Measurements from ENCODE around the gene PLEKHG3.

Gene PLEKHG3

DNA sequence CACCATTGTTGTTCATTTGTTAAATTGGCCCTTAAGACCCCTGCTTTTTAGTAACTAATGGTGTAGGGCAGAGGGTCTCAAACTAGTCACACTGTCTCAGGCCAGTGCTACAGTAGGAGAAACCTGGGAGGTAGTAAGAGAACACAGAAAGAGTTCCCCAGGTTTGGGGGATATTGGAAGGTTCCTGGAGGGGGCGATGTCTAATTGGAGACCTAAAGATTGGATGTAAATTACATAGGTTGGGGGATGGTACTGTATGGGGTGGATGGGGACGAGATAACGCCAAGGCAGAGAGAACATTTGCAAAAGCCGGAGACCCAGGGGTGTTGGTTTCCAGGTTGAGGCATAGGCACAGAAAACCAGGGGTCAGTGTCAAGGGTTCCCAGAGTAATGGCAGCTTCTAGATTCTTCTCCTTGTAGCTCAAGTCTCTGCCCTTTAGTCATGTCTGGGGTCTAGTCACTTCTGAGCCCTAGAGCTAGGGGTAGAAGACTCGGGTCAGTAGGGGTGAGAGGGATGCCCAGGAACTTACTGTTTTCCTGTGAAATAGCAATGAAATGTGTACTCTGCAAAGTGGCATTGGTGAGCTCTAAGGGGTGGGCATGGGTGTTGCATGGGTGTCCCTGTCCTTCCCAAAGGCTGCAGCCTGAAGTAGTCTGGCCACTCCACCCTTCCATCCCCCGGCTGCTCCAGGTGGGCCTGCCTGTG is 21.8 kb downstream of the PLEKHG3 start:
- H3K27ac ChIP-seq = peak overlapping the region; percentile 94
- ChIA-PET POLR2A (ENCODE audit: low non-redundant PET) (interaction anchor here (1.4 kb wide), 1 partner anchor 17 kb away, joined by 4 read pairs; no protein-coding TSS in a partner anchor), CTCF (interaction anchor here (0.8 to 1.2 kb wide), 2 partner anchors 33 to 48 kb away, joined by 3 to 4 read pairs; no protein-coding TSS in a partner anchor)
- no peak for DNase-seq (ENCODE audit: low spot score)
- TF ChIP-seq, protein P1, sequence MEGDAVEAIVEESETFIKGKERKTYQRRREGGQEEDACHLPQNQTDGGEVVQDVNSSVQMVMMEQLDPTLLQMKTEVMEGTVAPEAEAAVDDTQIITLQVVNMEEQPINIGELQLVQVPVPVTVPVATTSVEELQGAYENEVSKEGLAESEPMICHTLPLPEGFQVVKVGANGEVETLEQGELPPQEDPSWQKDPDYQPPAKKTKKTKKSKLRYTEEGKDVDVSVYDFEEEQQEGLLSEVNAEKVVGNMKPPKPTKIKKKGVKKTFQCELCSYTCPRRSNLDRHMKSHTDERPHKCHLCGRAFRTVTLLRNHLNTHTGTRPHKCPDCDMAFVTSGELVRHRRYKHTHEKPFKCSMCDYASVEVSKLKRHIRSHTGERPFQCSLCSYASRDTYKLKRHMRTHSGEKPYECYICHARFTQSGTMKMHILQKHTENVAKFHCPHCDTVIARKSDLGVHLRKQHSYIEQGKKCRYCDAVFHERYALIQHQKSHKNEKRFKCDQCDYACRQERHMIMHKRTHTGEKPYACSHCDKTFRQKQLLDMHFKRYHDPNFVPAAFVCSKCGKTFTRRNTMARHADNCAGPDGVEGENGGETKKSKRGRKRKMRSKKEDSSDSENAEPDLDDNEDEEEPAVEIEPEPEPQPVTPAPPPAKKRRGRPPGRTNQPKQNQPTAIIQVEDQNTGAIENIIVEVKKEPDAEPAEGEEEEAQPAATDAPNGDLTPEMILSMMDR (conservative IDR thresholded peaks at IDR 0.05; ENCODE audit: low read depth) = no peak

DNA sequence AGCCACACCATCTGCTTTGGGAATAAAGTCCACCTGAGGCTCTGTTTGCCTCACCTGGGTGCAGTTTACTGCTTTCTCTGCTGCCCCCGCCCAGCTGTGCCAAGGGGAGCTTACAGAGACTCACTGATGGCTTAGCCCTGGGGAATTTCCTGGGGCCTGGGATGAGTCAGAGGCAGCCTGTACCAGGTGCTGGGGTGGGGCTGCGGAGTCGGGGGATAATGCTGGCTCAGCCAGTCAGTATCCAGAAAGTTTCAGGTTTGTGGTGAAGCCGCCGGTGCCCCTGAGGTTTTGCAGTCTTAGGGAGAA is 22.3 kb downstream of the PLEKHG3 start:
- ChIA-PET POLR2A (ENCODE audit: low non-redundant PET) (interaction anchor here (1.4 kb wide), 1 partner anchor 18 kb away, joined by 4 read pairs; no protein-coding TSS in a partner anchor), CTCF (interaction anchor here (0.8 to 1.2 kb wide), 2 partner anchors 32 to 49 kb away, joined by 3 to 4 read pairs; no protein-coding TSS in a partner anchor)
- peak overlapping the region; percentile 94 for H3K27ac ChIP-seq
- peak; percentile 95 for DNase-seq (ENCODE audit: low spot score)
- TF ChIP-seq, protein P1 (conservative IDR thresholded peaks at IDR 0.05; ENCODE audit: low read depth) = no peak

DNA sequence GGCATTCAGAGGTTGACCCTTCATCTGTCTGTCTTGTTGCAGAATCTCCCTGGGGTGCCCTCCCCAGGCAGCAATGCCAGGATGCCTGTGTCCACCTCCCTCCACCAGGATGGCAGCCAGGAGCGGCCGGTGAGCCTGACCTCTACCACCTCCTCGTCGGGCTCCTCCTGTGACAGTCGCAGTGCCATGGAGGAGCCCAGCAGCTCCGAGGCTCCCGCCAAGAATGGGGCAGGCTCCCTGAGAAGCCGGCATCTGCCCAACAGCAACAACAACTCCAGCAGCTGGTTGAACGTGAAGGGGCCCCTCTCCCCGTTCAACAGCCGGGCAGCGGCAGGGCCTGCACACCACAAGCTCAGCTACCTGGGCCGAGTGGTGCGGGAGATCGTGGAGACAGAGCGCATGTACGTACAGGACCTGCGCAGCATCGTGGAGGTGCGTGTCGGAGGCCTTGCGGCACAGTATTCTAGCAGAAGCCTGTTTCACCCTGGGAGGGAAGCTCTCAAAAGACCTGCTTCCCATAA is 23.4 kb downstream of the PLEKHG3 start:
- ChIA-PET CTCF (interaction anchor here (0.7 to 1.2 kb wide), 2 partner anchors 48 to 50 kb away, joined by 3 read pairs; no protein-coding TSS in a partner anchor), POLR2A (ENCODE audit: low non-redundant PET) (interaction anchor here (0.6 to 1.4 kb wide), 2 partner anchors 19 to 57 kb away, joined by 3 to 4 read pairs; no protein-coding TSS in a partner anchor)
- DNase-seq (ENCODE audit: low spot score) = no peak
- H3K27ac ChIP-seq = peak overlapping the region; percentile 94
- TF ChIP-seq, protein P1 (conservative IDR thresholded peaks at IDR 0.05; ENCODE audit: low read depth) = no peak

DNA sequence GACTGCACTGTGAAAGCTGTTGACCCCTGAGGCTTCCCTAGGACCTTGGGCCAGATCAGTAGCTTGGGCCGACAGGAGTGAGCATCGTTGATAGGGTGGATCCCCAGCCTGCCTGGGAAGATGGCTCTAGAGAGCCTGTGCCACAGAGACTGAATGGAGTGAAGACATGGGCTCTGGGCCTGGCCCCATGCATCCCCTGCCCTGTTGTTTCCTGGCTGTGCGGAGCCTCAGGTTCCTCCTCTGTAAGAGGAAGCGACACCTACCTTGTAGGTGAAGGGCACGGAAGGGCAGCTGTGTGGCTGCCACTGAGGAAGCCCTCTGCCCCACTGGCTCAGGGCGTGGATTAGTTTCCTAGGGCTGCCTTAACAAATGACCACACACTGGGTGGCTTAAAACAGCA is 23.9 kb downstream of the PLEKHG3 start:
- no peak for DNase-seq (ENCODE audit: low spot score)
- ChIA-PET POLR2A (ENCODE audit: low non-redundant PET) (no interaction called here), CTCF (interaction anchor here (0.6 to 0.7 kb wide), 2 partner anchors 48 to 184 kb away, joined by 3 to 5 read pairs; no protein-coding TSS in a partner anchor)
- TF ChIP-seq, protein P1 (conservative IDR thresholded peaks at IDR 0.05; ENCODE audit: low read depth) = no peak
- peak overlapping the region; percentile 94 for H3K27ac ChIP-seq

DNA sequence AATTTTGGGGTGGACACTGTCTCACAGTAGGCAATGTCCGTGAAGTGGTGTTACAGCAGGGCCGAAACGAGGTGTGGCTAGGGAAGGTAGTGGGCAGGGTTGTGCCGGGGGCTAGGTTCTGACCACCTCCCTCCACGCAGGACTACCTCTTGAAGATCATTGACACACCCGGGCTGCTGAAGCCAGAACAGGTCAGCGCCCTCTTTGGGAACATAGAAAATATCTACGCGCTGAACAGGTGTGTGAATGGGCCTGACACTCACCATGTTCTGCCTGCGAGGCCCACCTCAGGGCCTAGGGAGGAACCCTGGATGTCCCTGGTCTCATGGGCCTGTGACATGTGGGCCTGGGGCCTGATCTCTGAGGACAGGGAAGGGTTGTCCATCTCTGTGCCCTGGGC is 24.6 kb downstream of the PLEKHG3 start:
- ChIA-PET POLR2A (ENCODE audit: low non-redundant PET) (no interaction called here), CTCF (interaction anchor here (0.6 kb wide), 1 partner anchor 184 kb away, joined by 5 read pairs; no protein-coding TSS in a partner anchor)
- peak overlapping the region; percentile 94 for H3K27ac ChIP-seq
- TF ChIP-seq, protein P1 (conservative IDR thresholded peaks at IDR 0.05; ENCODE audit: low read depth) = no peak
- no peak for DNase-seq (ENCODE audit: low spot score)

DNA sequence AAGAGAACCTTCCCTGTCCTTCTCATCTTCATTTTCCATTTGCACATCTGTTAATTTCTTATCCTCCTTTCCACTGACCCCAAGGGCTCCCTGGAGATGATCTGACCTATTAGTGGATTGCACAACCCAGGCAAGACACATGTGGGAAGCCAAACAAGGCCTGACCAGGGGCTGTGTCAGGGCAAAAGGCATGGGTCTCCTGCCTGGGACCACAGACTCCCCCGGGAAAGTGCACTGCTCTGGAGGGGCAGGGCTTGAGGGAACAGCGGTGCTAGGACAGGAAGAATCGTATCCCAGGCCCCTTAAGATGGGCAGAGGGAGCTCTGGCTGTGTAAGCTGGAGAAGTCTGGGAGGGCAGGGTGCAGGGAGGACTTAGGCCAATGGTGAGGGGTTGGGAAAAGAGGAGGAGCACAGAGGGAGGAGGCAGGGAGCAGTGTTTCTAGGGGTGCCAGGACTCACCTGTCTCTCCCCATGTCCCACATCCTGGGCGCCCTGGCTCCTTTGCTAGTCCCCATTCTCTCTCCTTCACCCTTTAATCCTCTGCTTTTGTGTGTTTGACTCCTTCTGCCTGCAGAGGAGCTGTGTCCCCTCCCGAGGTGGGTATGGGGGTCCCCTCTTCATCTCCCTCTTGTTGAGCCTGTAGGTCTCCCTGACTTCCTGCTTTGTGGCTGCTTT is 25.3 kb downstream of the PLEKHG3 start:
- CTCF ChIA-PET = no interaction called here
- POLR2A ChIA-PET (ENCODE audit: low non-redundant PET) = no interaction called here
- H3K27ac ChIP-seq = peak overlapping the region; percentile 94
- TF ChIP-seq, protein P1 (conservative IDR thresholded peaks at IDR 0.05; ENCODE audit: low read depth) = no peak
- no peak for DNase-seq (ENCODE audit: low spot score)
